Liver (tissue), 9 donors: ENCODE measurements around the gene VWA3A. TPM values are rescaled to one million over a fixed set of nuclear protein-coding genes. Genes with fewer than 3 reads are reported as not detected.

Experiments used
- DNase-seq: peaks from one replicate; pipeline ENCODE4 v3.0.0-alpha.2; 2017; ENCODE audit warnings: low spot score
- H3K27ac ChIP-seq, 2 donors: one replicate each; pipeline ENCODE4 v1.7.0; 2013; ENCODE audit warnings: inconsistent platforms in 2 of 2, low read length in 2 of 2, control low read depth in 1 of 2, low read depth in 1 of 2, mild to moderate bottlenecking in 1 of 2
- H3K27me3 ChIP-seq, 4 donors: one replicate each; pipeline versions ENCODE4 v1.6.1 to v1.7.0; 2013; ENCODE audit warnings: low read length in 3 of 4, inconsistent platforms in 1 of 4, mild to moderate bottlenecking in 1 of 4, moderate library complexity in 1 of 4; ENCODE audit not compliant: control insufficient read depth in 4 of 4, insufficient read depth in 4 of 4
- H3K36me3 ChIP-seq, 4 donors: one replicate each; pipeline versions ENCODE4 v1.6.1 to v1.7.0; 2013; ENCODE audit warnings: low read length in 3 of 4, mild to moderate bottlenecking in 3 of 4, low read depth in 1 of 4, moderate library complexity in 1 of 4; ENCODE audit not compliant: control insufficient read depth in 4 of 4, insufficient read depth in 3 of 4
- H3K4me1 ChIP-seq, 4 donors: one replicate each; pipeline versions ENCODE4 v1.6.1 to v1.7.0; 2013; ENCODE audit warnings: low read length in 3 of 4, mild to moderate bottlenecking in 3 of 4, moderate library complexity in 1 of 4; ENCODE audit not compliant: control insufficient read depth in 4 of 4, insufficient read depth in 4 of 4
- H3K4me3 ChIP-seq, 3 donors: one replicate each; pipeline versions ENCODE4 v1.6.1 to v1.7.0; 2013; ENCODE audit warnings: low read length in 3 of 3, control low read depth in 1 of 3, low read depth in 1 of 3, mild to moderate bottlenecking in 1 of 3
- H3K9ac ChIP-seq, 2 donors: one replicate each; pipeline ENCODE4 v1.7.0; 2013; ENCODE audit warnings: low read length in 2 of 2, mild to moderate bottlenecking in 2 of 2, moderate library complexity in 2 of 2, control low read depth in 1 of 2, low read depth in 1 of 2
- H3K9me3 ChIP-seq, 4 donors: one replicate each; pipeline versions ENCODE4 v1.6.1 to v1.7.0; 2013; ENCODE audit warnings: low read length in 3 of 4; ENCODE audit not compliant: control insufficient read depth in 4 of 4
- ATF3 ChIP-seq: IDR thresholded peaks from 2 replicates; pipeline ENCODE4 v1.6.1; 2016; ENCODE audit warnings: antibody characterized with exemption
- CTCF ChIP-seq: fragments of 150-350 bp; IDR thresholded peaks from 2 replicates; pipeline ENCODE4 v1.5.1; 2017; ENCODE audit warnings: improper control_type of control experiment, low read depth, low read length; ENCODE audit not compliant: missing input control
- EGR1 ChIP-seq, 2 donors: IDR thresholded peaks; 2 replicates each; pipeline ENCODE4 v1.6.1; 2016 to 2018; ENCODE audit warnings: antibody characterized with exemption in 2 of 2, low read depth in 2 of 2
- FOXA1 ChIP-seq: IDR thresholded peaks from 2 replicates; pipeline ENCODE4 v1.6.1; 2016; ENCODE audit warnings: antibody characterized with exemption
- FOXA2 ChIP-seq: IDR thresholded peaks from 2 replicates; pipeline ENCODE4 v1.6.1; 2016; ENCODE audit warnings: antibody characterized with exemption
- GABPA ChIP-seq, 2 donors: IDR thresholded peaks in 1 of 2; conservative IDR thresholded peaks in 1 of 2; 2 replicates each; pipeline ENCODE4 v1.6.1; 2016; ENCODE audit warnings: antibody characterized with exemption in 2 of 2, mild to moderate bottlenecking in 1 of 2, moderate library complexity in 1 of 2
- HNF4A ChIP-seq, 2 donors: conservative IDR thresholded peaks; 2 replicates each; pipeline ENCODE4 v1.6.1; 2016; ENCODE audit warnings: antibody characterized with exemption in 2 of 2, mild to moderate bottlenecking in 2 of 2
- HNF4G ChIP-seq: IDR thresholded peaks from 2 replicates; pipeline ENCODE4 v1.6.1; 2016; ENCODE audit warnings: antibody characterized with exemption
- JUND ChIP-seq, 2 donors: IDR thresholded peaks; 2 replicates each; pipeline ENCODE4 v1.6.1; 2016; ENCODE audit warnings: antibody characterized with exemption in 2 of 2
- MAX ChIP-seq: IDR thresholded peaks from 2 replicates; pipeline ENCODE4 v1.6.1; 2016; ENCODE audit warnings: antibody characterized with exemption
- NR2F2 ChIP-seq: IDR thresholded peaks from 2 replicates; pipeline ENCODE4 v1.6.1; 2016; ENCODE audit warnings: antibody characterized with exemption
- RAD21 ChIP-seq, 2 donors: IDR thresholded peaks; 2 replicates each; pipeline ENCODE4 v1.6.1; 2016; ENCODE audit warnings: antibody characterized with exemption in 2 of 2, mild to moderate bottlenecking in 2 of 2
- REST ChIP-seq: IDR thresholded peaks from 2 replicates; pipeline ENCODE4 v1.6.1; 2016; ENCODE audit warnings: antibody characterized with exemption, mild to moderate bottlenecking
- RXRA ChIP-seq, 2 donors: IDR thresholded peaks; 2 replicates each; pipeline ENCODE4 v1.6.1; 2017 to 2018; ENCODE audit warnings: antibody characterized with exemption in 2 of 2, mild to moderate bottlenecking in 1 of 2
- SP1 ChIP-seq: IDR thresholded peaks from 2 replicates; pipeline ENCODE4 v1.6.1; 2018; ENCODE audit warnings: antibody characterized with exemption, mild to moderate bottlenecking
- TAF1 ChIP-seq: conservative IDR thresholded peaks from 2 replicates; pipeline ENCODE4 v1.6.1; 2016; ENCODE audit warnings: antibody characterized with exemption, mild to moderate bottlenecking
- YY1 ChIP-seq: IDR thresholded peaks from 2 replicates; pipeline ENCODE4 v1.6.1; 2016; ENCODE audit warnings: antibody characterized with exemption, mild to moderate bottlenecking
- ZBTB33 ChIP-seq: IDR thresholded peaks from 2 replicates; pipeline ENCODE4 v1.6.1; 2016; ENCODE audit warnings: antibody characterized with exemption
- WGBS: extraction: QIAGEN DNeasy Blood & Tissue Kit; methylation state at CpG from one replicate; pipeline ENCODE4 v1.1.7; 2013; 5-methylcytosine and 5-hydroxymethylcytosine counted together
- polyA plus RNA-seq, 2 donors: library from polyadenylated mRNA; stranded (reverse) in 1 of 2; unstranded in 1 of 2; fragments of 200-250 nt in 1 of 2; fragments of >200 nt in 1 of 2; fragmentation: Nextera tagmentation in 1 of 2; extraction: Ambion mirVana in 1 of 2; gene quantifications; one replicate each; pipeline versions ENCODE4 v1.2.1 to v1.2.3, GENCODE V29; 2013 to 2015
- total RNA-seq, 2 donors: library from RNA; depleted of rRNA; stranded (reverse); fragments of >200 nt; gene quantifications; one replicate each; pipeline ENCODE4 v1.2.3, GENCODE V29; 2014
- donor health status: healthy.
- donor health status: healthy.
- donor health status: healthy.
- donor health status: healthy.
- donor health status: healthy.

The VWA3A gene
- total and polyA plus RNA-seq, 4 donors, result 0.05 to 0.17 TPM; not detected in 2

GRCh38 chr16:22089910-22090309, 2.4 kb upstream of the VWA3A start:
- Histone ChIP-seq H3K9me3 (no peaks in the 10 kb centered on the region), H3K36me3 (peaks cover 0 to 4% (median under 1%) of the 10 kb centered on the region in 4 donors), H3K27me3 (no peaks in the 10 kb centered on the region), H3K4me3 (no peak overlapping the region), H3K4me1 (no peaks in the 10 kb centered on the region), H3K27ac (no peak overlapping the region), H3K9ac (no peak overlapping the region)
- WGBS, result 89% methylated on average over 4 of the region's 4 CpGs
- TF ChIP-seq EGR1 (IDR thresholded peaks at IDR 0.05; ENCODE audit: low read depth in 2 of 2) (no peak), YY1 (no peak), HNF4G (no peak), RAD21 (IDR thresholded peaks at IDR 0.05) (no peak), FOXA2 (no peak), NR2F2 (no peak), HNF4A (conservative IDR thresholded peaks at IDR 0.05) (no peak), REST (no peak), ZBTB33 (no peak), ATF3 (no peak), FOXA1 (no peak), SP1 (no peak)
- DNase-seq, result no peak

GRCh38 chr16:22091721-22092120, 620 bp upstream of the VWA3A start:
- Histone ChIP-seq H3K27ac (no peak overlapping the region), H3K4me1 (no peaks in the 10 kb centered on the region), H3K9ac (no peak overlapping the region), H3K27me3 (no peaks in the 10 kb centered on the region), H3K36me3 (no peaks in the 10 kb centered on the region), H3K9me3 (no peaks in the 10 kb centered on the region), H3K4me3 (no peak overlapping the region)
- TF ChIP-seq GABPA (IDR thresholded peaks at IDR 0.05 in 1 of 2, conservative IDR thresholded peaks at IDR 0.05 in 1 of 2), result no peak
- no peak for TF ChIP-seq NR2F2
- TF ChIP-seq RXRA (IDR thresholded peaks at IDR 0.05), result no peak
- no peak for TF ChIP-seq ATF3
- no peak for TF ChIP-seq REST
- no peak for TF ChIP-seq HNF4G
- TF ChIP-seq SP1, result no peak
- TF ChIP-seq HNF4A (conservative IDR thresholded peaks at IDR 0.05), result no peak
- TF ChIP-seq FOXA2, result no peak
- TF ChIP-seq FOXA1, result no peak
- no peak for TF ChIP-seq TAF1
- no peak for TF ChIP-seq MAX
- TF ChIP-seq RAD21 (IDR thresholded peaks at IDR 0.05), result no peak
- no peak for TF ChIP-seq YY1
- no peak for TF ChIP-seq JUND (IDR thresholded peaks at IDR 0.05)
- no peak for TF ChIP-seq EGR1 (IDR thresholded peaks at IDR 0.05; ENCODE audit: low read depth in 2 of 2)
- TF ChIP-seq ZBTB33, result no peak
- no peak for TF ChIP-seq CTCF
- 66% methylated on average over 3 of the region's 3 CpGs for WGBS
- no peak for DNase-seq
